ENCODE results near the gene NFAM1.

NFAM1 gene

DNA sequence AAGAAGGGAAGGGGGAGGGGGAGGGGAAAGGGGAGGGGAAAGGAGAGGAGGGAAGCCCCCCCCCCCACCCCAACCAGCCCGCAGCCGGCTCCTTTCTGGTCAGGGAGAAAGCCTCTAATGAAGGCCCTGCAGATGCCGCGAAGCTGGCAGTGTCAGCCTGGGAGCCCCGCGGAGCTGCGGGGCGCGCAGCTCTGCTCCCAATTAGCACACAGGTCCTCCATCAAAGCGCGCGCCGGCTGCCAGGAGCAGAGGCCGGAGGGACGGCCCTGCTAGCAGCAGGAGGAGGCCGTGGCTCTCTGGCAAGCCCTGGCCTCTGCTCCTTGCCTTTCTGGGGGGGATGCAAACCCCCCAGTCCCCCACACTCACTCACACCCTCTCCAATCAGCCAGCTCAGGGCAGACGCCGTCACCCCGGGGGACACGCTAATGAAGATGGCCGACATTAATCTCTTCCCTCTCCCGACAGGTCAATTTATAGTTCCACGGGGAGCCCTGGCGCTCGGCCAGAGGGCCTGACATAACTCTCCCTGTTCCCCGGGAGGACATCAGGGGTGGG, 91.3 kb downstream of the NFAM1 start:
- H3K4me2 ChIP-seq (ENCODE audit: low read length): no peak overlapping the region
- no peaks in the 10 kb centered on the region for H3K9me3 ChIP-seq (ENCODE audit: control insufficient read depth, insufficient read depth, low read length)
- no peaks in the 10 kb centered on the region for H3F3A ChIP-seq (ENCODE audit: control insufficient read depth, insufficient read depth)
- H3K4me1 ChIP-seq (ENCODE audit: control insufficient read depth, low read length): no peaks in the 10 kb centered on the region
- H3K79me2 ChIP-seq (ENCODE audit: control insufficient read depth, low read length): no peaks in the 10 kb centered on the region
- H3K4me3 ChIP-seq (ENCODE audit: low read length): no peak overlapping the region
- no peak overlapping the region for H3K27ac ChIP-seq (ENCODE audit: low read depth, low read length)
- TF ChIP-seq, protein P1, sequence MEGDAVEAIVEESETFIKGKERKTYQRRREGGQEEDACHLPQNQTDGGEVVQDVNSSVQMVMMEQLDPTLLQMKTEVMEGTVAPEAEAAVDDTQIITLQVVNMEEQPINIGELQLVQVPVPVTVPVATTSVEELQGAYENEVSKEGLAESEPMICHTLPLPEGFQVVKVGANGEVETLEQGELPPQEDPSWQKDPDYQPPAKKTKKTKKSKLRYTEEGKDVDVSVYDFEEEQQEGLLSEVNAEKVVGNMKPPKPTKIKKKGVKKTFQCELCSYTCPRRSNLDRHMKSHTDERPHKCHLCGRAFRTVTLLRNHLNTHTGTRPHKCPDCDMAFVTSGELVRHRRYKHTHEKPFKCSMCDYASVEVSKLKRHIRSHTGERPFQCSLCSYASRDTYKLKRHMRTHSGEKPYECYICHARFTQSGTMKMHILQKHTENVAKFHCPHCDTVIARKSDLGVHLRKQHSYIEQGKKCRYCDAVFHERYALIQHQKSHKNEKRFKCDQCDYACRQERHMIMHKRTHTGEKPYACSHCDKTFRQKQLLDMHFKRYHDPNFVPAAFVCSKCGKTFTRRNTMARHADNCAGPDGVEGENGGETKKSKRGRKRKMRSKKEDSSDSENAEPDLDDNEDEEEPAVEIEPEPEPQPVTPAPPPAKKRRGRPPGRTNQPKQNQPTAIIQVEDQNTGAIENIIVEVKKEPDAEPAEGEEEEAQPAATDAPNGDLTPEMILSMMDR (IDR thresholded peaks at IDR 0.05; ENCODE audit: low read depth, low read length, poor library complexity, severe bottlenecking): no peak
- TF ChIP-seq EZH2phosphoT487 (IDR thresholded peaks at IDR 0.05; ENCODE audit: borderline replicate concordance, low read length): no peak
- no peaks in the 10 kb centered on the region for H3K9me2 ChIP-seq (replicated peaks; ENCODE audit: control insufficient read depth, low read length)
- H4K20me1 ChIP-seq (ENCODE audit: control insufficient read depth, insufficient read depth, low read depth, low read length): no peaks in the 10 kb centered on the region; the same call in 1 of the 2 replicates
- peaks cover 60% of the 10 kb centered on the region for H3K27me3 ChIP-seq (ENCODE audit: control insufficient read depth, low read length)
- no peaks in the 10 kb centered on the region for H3K36me3 ChIP-seq (ENCODE audit: control insufficient read depth, low read length)

DNA sequence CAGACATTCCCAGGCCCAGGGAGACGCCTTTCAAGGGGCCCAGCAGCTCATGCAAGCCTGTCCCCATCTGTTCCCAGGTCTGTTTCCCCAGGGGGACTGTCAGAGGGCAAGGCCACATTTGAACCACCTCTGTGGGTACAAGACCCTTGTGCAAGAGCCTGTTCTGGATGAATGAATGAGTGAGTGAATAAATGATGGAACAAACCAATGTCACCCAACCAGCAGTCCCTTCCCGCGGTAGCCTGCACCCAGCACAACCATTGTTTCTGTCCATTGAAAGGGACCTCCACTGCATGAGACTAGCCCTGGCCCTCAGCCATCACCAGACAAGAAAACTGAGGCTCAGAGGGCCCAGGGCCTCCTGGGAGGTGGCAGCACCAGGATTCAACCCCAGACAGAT, 92.1 kb downstream of the NFAM1 start:
- Histone ChIP-seq H3K79me2 (ENCODE audit: control insufficient read depth, low read length) (no peaks in the 10 kb centered on the region), H3K27ac (ENCODE audit: low read depth, low read length) (no peak overlapping the region), H3K27me3 (ENCODE audit: control insufficient read depth, low read length) (peaks cover 55% of the 10 kb centered on the region), H3K4me3 (ENCODE audit: low read length) (no peak overlapping the region), H3F3A (ENCODE audit: control insufficient read depth, insufficient read depth) (no peaks in the 10 kb centered on the region), H3K9me3 (ENCODE audit: control insufficient read depth, insufficient read depth, low read length) (no peaks in the 10 kb centered on the region), H3K36me3 (ENCODE audit: control insufficient read depth, low read length) (no peaks in the 10 kb centered on the region), H3K4me1 (ENCODE audit: control insufficient read depth, low read length) (no peaks in the 10 kb centered on the region), H4K20me1 (ENCODE audit: control insufficient read depth, insufficient read depth, low read depth, low read length) (no peaks in the 10 kb centered on the region; the same call in 1 of the 2 replicates), H3K4me2 (ENCODE audit: low read length) (no peak overlapping the region), H3K9me2 (replicated peaks; ENCODE audit: control insufficient read depth, low read length) (no peaks in the 10 kb centered on the region)
- TF ChIP-seq, protein P1 (IDR thresholded peaks at IDR 0.05; ENCODE audit: low read depth, low read length, poor library complexity, severe bottlenecking): no peak
- no peak for TF ChIP-seq EZH2phosphoT487 (IDR thresholded peaks at IDR 0.05; ENCODE audit: borderline replicate concordance, low read length)

DNA sequence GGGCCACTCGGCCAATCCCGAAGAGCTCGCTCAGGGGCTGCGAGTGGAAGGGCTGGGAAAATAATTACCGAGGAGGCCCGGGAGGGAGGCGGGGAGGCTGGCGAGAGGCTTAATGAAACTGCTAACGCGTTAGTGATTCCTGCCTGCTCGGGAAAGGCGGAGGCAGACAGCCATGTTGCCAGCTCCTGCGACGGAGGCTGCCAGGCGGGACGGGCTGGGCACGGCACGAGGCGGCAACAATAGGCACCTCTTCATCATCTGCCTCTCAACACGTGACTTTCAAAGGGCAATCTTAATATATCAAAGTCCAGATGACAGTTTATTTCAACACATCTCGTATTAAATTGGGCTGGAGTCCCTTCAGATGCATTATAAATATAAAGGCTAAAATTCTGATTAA, 93.7 kb downstream of the NFAM1 start:
- TF ChIP-seq, protein P1 (IDR thresholded peaks at IDR 0.05; ENCODE audit: low read depth, low read length, poor library complexity, severe bottlenecking): no peak
- TF ChIP-seq EZH2phosphoT487 (IDR thresholded peaks at IDR 0.05; ENCODE audit: borderline replicate concordance, low read length): no peak
- no peaks in the 10 kb centered on the region for H3K79me2 ChIP-seq (ENCODE audit: control insufficient read depth, low read length)
- H3K27me3 ChIP-seq (ENCODE audit: control insufficient read depth, low read length): peaks cover 49% of the 10 kb centered on the region
- H3F3A ChIP-seq (ENCODE audit: control insufficient read depth, insufficient read depth): no peaks in the 10 kb centered on the region
- no peaks in the 10 kb centered on the region; the same call in 1 of the 2 replicates for H4K20me1 ChIP-seq (ENCODE audit: control insufficient read depth, insufficient read depth, low read depth, low read length)
- H3K4me2 ChIP-seq (ENCODE audit: low read length): no peak overlapping the region
- H3K36me3 ChIP-seq (ENCODE audit: control insufficient read depth, low read length): no peaks in the 10 kb centered on the region
- H3K27ac ChIP-seq (ENCODE audit: low read depth, low read length): no peak overlapping the region
- no peaks in the 10 kb centered on the region for H3K9me2 ChIP-seq (replicated peaks; ENCODE audit: control insufficient read depth, low read length)
- no peak overlapping the region for H3K4me3 ChIP-seq (ENCODE audit: low read length)
- H3K9me3 ChIP-seq (ENCODE audit: control insufficient read depth, insufficient read depth, low read length): no peaks in the 10 kb centered on the region
- no peaks in the 10 kb centered on the region for H3K4me1 ChIP-seq (ENCODE audit: control insufficient read depth, low read length)

All from DOHH2 (cell line).